ENCODE results near the gene GPR142. TPM values are rescaled to one million over a fixed set of nuclear protein-coding genes. Genes with fewer than 3 reads are reported as not detected.
A peak's percentile ranks its signal among the peaks of the same experiment; 100 is the strongest.

The GPR142 gene
- total RNA-seq (not detected), polyA plus RNA-seq (0.23 TPM)

- H3K4me3 ChIP-seq (ENCODE audit: low read depth, low read length): no peak within 1 kb of the TSS
- H3K27ac ChIP-seq (ENCODE audit: low read depth): no peak within 1 kb of the TSS
- H3K36me3 ChIP-seq (ENCODE audit: insufficient read depth): no peaks in the 10 kb centered on the region
- WGBS: 87% methylated on average over 5 of the region's 5 CpGs
- no peaks in the 10 kb centered on the region for H3K4me1 ChIP-seq (ENCODE audit: insufficient read depth)
- DNase-seq (ENCODE audit: extremely low spot score): no peak
Observed at GRCh38 chr17:74367206-74367605, at the start of gene GPR142. GPR142 (plus strand) TSS chr17:74367506; CDS start chr17:74369541, 2,035 bp downstream.

- WGBS: 83% methylated on average over 10 of the region's 10 CpGs
- DNase-seq (ENCODE audit: extremely low spot score): no peak
Observed at GRCh38 chr17:74318391-74318790, 48.9 kb upstream of the GPR142 start.

GRCh38 chr17:74324521-74324920 is 42.8 kb upstream of the GPR142 start:
- DNase-seq (ENCODE audit: extremely low spot score): no peak
- Histone ChIP-seq H3K4me3 (ENCODE audit: low read depth, low read length) (no peak overlapping the region), H3K4me1 (ENCODE audit: insufficient read depth) (no peaks in the 10 kb centered on the region), H3K27ac (ENCODE audit: low read depth) (no peak overlapping the region), H3K36me3 (ENCODE audit: insufficient read depth) (no peaks in the 10 kb centered on the region)
- WGBS: 94% methylated on average over 6 of the region's 6 CpGs

More at GRCh38 chr17:74318391-74318790, 48.9 kb upstream of the GPR142 start:
- H3K27ac ChIP-seq (ENCODE audit: low read depth): no peak overlapping the region
- no peaks in the 10 kb centered on the region for H3K36me3 ChIP-seq (ENCODE audit: insufficient read depth)
- H3K4me1 ChIP-seq (ENCODE audit: insufficient read depth): no peaks in the 10 kb centered on the region
- H3K4me3 ChIP-seq (ENCODE audit: low read depth, low read length): no peak overlapping the region

GRCh38 chr17:74325376-74325742 is 41.9 kb upstream of the GPR142 start:
- 32% methylated on average over 11 of the region's 11 CpGs for WGBS
- Histone ChIP-seq H3K4me3 (ENCODE audit: low read depth, low read length) (peak overlapping the region; percentile 23), H3K4me1 (ENCODE audit: insufficient read depth) (no peaks in the 10 kb centered on the region), H3K27ac (ENCODE audit: low read depth) (no peak overlapping the region), H3K36me3 (ENCODE audit: insufficient read depth) (no peaks in the 10 kb centered on the region)
- DNase-seq (ENCODE audit: extremely low spot score): no peak

- H3K4me3 ChIP-seq (ENCODE audit: low read depth, low read length): peak within 1 kb of the TSS; percentile 23
- no peaks in the 10 kb centered on the region for H3K4me1 ChIP-seq (ENCODE audit: insufficient read depth)
- no peak within 1 kb of the TSS for H3K27ac ChIP-seq (ENCODE audit: low read depth)
- no peaks in the 10 kb centered on the region for H3K36me3 ChIP-seq (ENCODE audit: insufficient read depth)
- no peak for DNase-seq (ENCODE audit: extremely low spot score)
- WGBS: 3% methylated on average over 73 of the region's 73 CpGs
Observed at GRCh38 chr17:74325743-74326379, 41.4 kb upstream of the GPR142 start, which contains the start of gene KIF19. KIF19 (plus strand) TSS chr17:74326226; CDS start chr17:74326350, 124 bp downstream.

GRCh38 chr17:74326506-74326905 is 40.8 kb upstream of the GPR142 start:
- Histone ChIP-seq H3K36me3 (ENCODE audit: insufficient read depth) (no peaks in the 10 kb centered on the region), H3K4me1 (ENCODE audit: insufficient read depth) (no peaks in the 10 kb centered on the region), H3K27ac (ENCODE audit: low read depth) (no peak overlapping the region), H3K4me3 (ENCODE audit: low read depth, low read length) (peak overlapping the region; percentile 23)
- no peak for DNase-seq (ENCODE audit: extremely low spot score)
- 26% methylated on average over 10 of the region's 10 CpGs for WGBS

- Histone ChIP-seq H3K4me3 (ENCODE audit: low read depth, low read length) (no peak overlapping the region), H3K36me3 (ENCODE audit: insufficient read depth) (no peaks in the 10 kb centered on the region), H3K27ac (ENCODE audit: low read depth) (no peak overlapping the region), H3K4me1 (ENCODE audit: insufficient read depth) (no peaks in the 10 kb centered on the region)
- WGBS: 91% methylated on average over 3 of the region's 3 CpGs
- no peak for DNase-seq (ENCODE audit: extremely low spot score)
Observed at GRCh38 chr17:74328487-74328886, 38.8 kb upstream of the GPR142 start.

GRCh38 chr17:74329378-74329777 is 37.9 kb upstream of the GPR142 start:
- Histone ChIP-seq H3K4me1 (ENCODE audit: insufficient read depth) (no peaks in the 10 kb centered on the region), H3K27ac (ENCODE audit: low read depth) (no peak overlapping the region), H3K36me3 (ENCODE audit: insufficient read depth) (no peaks in the 10 kb centered on the region), H3K4me3 (ENCODE audit: low read depth, low read length) (no peak overlapping the region)
- 86% methylated on average over 3 of the region's 3 CpGs for WGBS
- no peak for DNase-seq (ENCODE audit: extremely low spot score)

GRCh38 chr17:74330446-74330845 is 36.9 kb upstream of the GPR142 start:
- Histone ChIP-seq H3K36me3 (ENCODE audit: insufficient read depth) (no peaks in the 10 kb centered on the region), H3K4me3 (ENCODE audit: low read depth, low read length) (no peak overlapping the region), H3K4me1 (ENCODE audit: insufficient read depth) (no peaks in the 10 kb centered on the region), H3K27ac (ENCODE audit: low read depth) (no peak overlapping the region)
- DNase-seq (ENCODE audit: extremely low spot score): no peak
- 75% methylated on average over 8 of the region's 8 CpGs for WGBS

- Histone ChIP-seq H3K4me1 (ENCODE audit: insufficient read depth) (no peaks in the 10 kb centered on the region), H3K27ac (ENCODE audit: low read depth) (no peak overlapping the region), H3K36me3 (ENCODE audit: insufficient read depth) (no peaks in the 10 kb centered on the region), H3K4me3 (ENCODE audit: low read depth, low read length) (no peak overlapping the region)
- DNase-seq (ENCODE audit: extremely low spot score): no peak
- 53% methylated on average over 7 of the region's 7 CpGs for WGBS
Observed at GRCh38 chr17:74332017-74332650, 35.2 kb upstream of the GPR142 start.

- DNase-seq (ENCODE audit: extremely low spot score): no peak
- WGBS: 30% methylated on average over 11 of the region's 11 CpGs
- no peak overlapping the region for H3K4me3 ChIP-seq (ENCODE audit: low read depth, low read length)
- H3K4me1 ChIP-seq (ENCODE audit: insufficient read depth): no peaks in the 10 kb centered on the region
- no peak overlapping the region for H3K27ac ChIP-seq (ENCODE audit: low read depth)
- no peaks in the 10 kb centered on the region for H3K36me3 ChIP-seq (ENCODE audit: insufficient read depth)
Observed at GRCh38 chr17:74332763-74333283, 34.5 kb upstream of the GPR142 start.

GRCh38 chr17:74334393-74335039 is 32.8 kb upstream of the GPR142 start:
- no peak overlapping the region for H3K27ac ChIP-seq (ENCODE audit: low read depth)
- WGBS: 77% methylated on average over 2 of the region's 2 CpGs
- H3K4me3 ChIP-seq (ENCODE audit: low read depth, low read length): no peak overlapping the region
- no peaks in the 10 kb centered on the region for H3K36me3 ChIP-seq (ENCODE audit: insufficient read depth)
- H3K4me1 ChIP-seq (ENCODE audit: insufficient read depth): no peaks in the 10 kb centered on the region
- DNase-seq (ENCODE audit: extremely low spot score): no peak

GRCh38 chr17:74335529-74336062 is 31.7 kb upstream of the GPR142 start:
- no peaks in the 10 kb centered on the region for H3K36me3 ChIP-seq (ENCODE audit: insufficient read depth)
- 73% methylated on average over 5 of the region's 5 CpGs for WGBS
- H3K4me3 ChIP-seq (ENCODE audit: low read depth, low read length): no peak overlapping the region
- H3K4me1 ChIP-seq (ENCODE audit: insufficient read depth): no peaks in the 10 kb centered on the region
- H3K27ac ChIP-seq (ENCODE audit: low read depth): no peak overlapping the region
- no peak for DNase-seq (ENCODE audit: extremely low spot score)
